Mucosa of descending colon (tissue), 3 donors: ENCODE measurements around the gene KLK10. TPM values are rescaled to one million over a fixed set of nuclear protein-coding genes. Genes with fewer than 3 reads are reported as not detected.
A peak's percentile ranks its signal among the peaks of the same experiment; 100 is the strongest.
"Not testable (repeated sequence)": the region's sequence is repeated elsewhere in the genome, so short reads cannot be mapped to it uniquely, and the experiment has no call there.

Source experiments
- ATAC-seq: fragments of 200-7000 bp; cut with Tn5 transposase; one replicate; pipeline ENCODE4 v1.9.1; 2020; ENCODE audit warnings: mild to moderate bottlenecking, moderate library complexity
- DNase-seq, 3 donors: peaks; one replicate each; pipeline ENCODE4 v3.0.0-alpha.2; 2020
- H3K36me3 ChIP-seq: fragments of 200-600 bp; one replicate; pipeline ENCODE4 v1.8.0; 2021; ENCODE audit warnings: low read depth, mild to moderate bottlenecking
- H3K4me1 ChIP-seq: fragments of 200-600 bp; one replicate; pipeline ENCODE4 v1.8.0; 2021; ENCODE audit warnings: low read depth, mild to moderate bottlenecking
- H3K4me3 ChIP-seq: fragments of 200-600 bp; one replicate; pipeline ENCODE4 v1.8.0; 2021; ENCODE audit warnings: mild to moderate bottlenecking
- H3K9me3 ChIP-seq: fragments of 200-600 bp; one replicate; pipeline ENCODE4 v1.8.0; 2021; ENCODE audit warnings: mild to moderate bottlenecking
- CTCF ChIP-seq: fragments of 200-600 bp; IDR thresholded peaks from one replicate; pipeline ENCODE4 v1.8.0; 2022; ENCODE audit warnings: antibody characterized with exemption, mild to moderate bottlenecking
- intact Hi-C, 2 donors: fragments of 100-400 bp; cut with DNase I in 1 of 2; cut with micrococcal nuclease in 1 of 2; formaldehyde crosslinking; loops; one replicate each; pipeline versions ENCODE4 v1.11.0 to v1.11.1; 2022; cut with DNase I, micrococcal nuclease
- total RNA-seq, 3 donors: library from RNA; stranded (reverse); fragmentation: NEBNext Ultra II Directional in 2 of 3; extraction: Animal tissue kit (Norgen Biotek cat#: 25700) in 2 of 3; gene quantifications; one replicate each; pipeline versions ENCODE4 v1.2.1 to v1.2.4, GENCODE V29; 2021 to 2023
- donor health status: DM: no; HTN: no; CAD: no; lungs with moderate emphysema.
- donor health status: DM: no; HTN: no; CAD: no.
- donor health status: DM: no; HTN: yes; CAD: no.

Gene KLK10
- total RNA-seq, 3 donors from 2014 or later: 0.58 to 0.93 (median 0.76) TPM

- no peak for DNase-seq
- no peaks in the 10 kb centered on the region for H3K4me1 ChIP-seq
Observed at GRCh38 chr19:50978772-50979390, 40.6 kb downstream of the KLK10 start.

GRCh38 chr19:50977626-50978025 lies 41.9 kb downstream of the KLK10 start:
- intact Hi-C loops: no loop called here
- H3K9me3 ChIP-seq: no peaks in the 10 kb centered on the region
- no peak for DNase-seq
- TF ChIP-seq CTCF: no peak
- H3K4me1 ChIP-seq: no peaks in the 10 kb centered on the region
- no peak overlapping the region for H3K4me3 ChIP-seq
- H3K36me3 ChIP-seq: no peaks in the 10 kb centered on the region
- no peak for ATAC-seq

More at GRCh38 chr19:50978772-50979390, 40.6 kb downstream of the KLK10 start:
- H3K4me3 ChIP-seq: no peak overlapping the region
- ATAC-seq: no peak
- no peaks in the 10 kb centered on the region for H3K36me3 ChIP-seq
- intact Hi-C loops: no loop called here
- no peak for TF ChIP-seq CTCF
- H3K9me3 ChIP-seq: no peaks in the 10 kb centered on the region

- Histone ChIP-seq H3K4me3 (no peak overlapping the region), H3K36me3 (no peaks in the 10 kb centered on the region), H3K9me3 (no peaks in the 10 kb centered on the region), H3K4me1 (no peaks in the 10 kb centered on the region)
- ATAC-seq: peak; percentile 68
- intact Hi-C loops: no loop called here
- no peak for DNase-seq
- TF ChIP-seq CTCF: no peak
Observed at GRCh38 chr19:50975766-50976165, 43.7 kb downstream of the KLK10 start.

GRCh38 chr19:50974702-50975556 lies 44.6 kb downstream of the KLK10 start:
- H3K4me3 ChIP-seq: no peak overlapping the region
- no peak for ATAC-seq
- H3K9me3 ChIP-seq: no peaks in the 10 kb centered on the region
- intact Hi-C loops: no loop called here
- no peaks in the 10 kb centered on the region for H3K4me1 ChIP-seq
- TF ChIP-seq CTCF: no peak
- no peaks in the 10 kb centered on the region for H3K36me3 ChIP-seq
- DNase-seq: no peak

GRCh38 chr19:50972795-50973376 lies 46.6 kb downstream of the KLK10 start:
- Histone ChIP-seq H3K9me3 (no peaks in the 10 kb centered on the region), H3K4me3 (no peak overlapping the region), H3K4me1 (no peaks in the 10 kb centered on the region), H3K36me3 (no peaks in the 10 kb centered on the region)
- no peak for TF ChIP-seq CTCF
- intact Hi-C loops: no loop called here
- ATAC-seq (no peak), DNase-seq (no peak)

GRCh38 chr19:50969810-50970209 lies 49.7 kb downstream of the KLK10 start:
- DNase-seq, intact Hi-C loops, H3K4me1 ChIP-seq, H3K9me3 ChIP-seq, ATAC-seq, H3K4me3 ChIP-seq, H3K36me3 ChIP-seq: not testable (repeated sequence)
